GM19324 (cell line): ENCODE results near the gene ARF6.
"Not testable (repeated sequence)": the region's sequence is repeated elsewhere in the genome, so short reads cannot be mapped to it uniquely, and the experiment has no call there.

Experiments
- ATAC-seq: cut with Tn5 transposase; IDR thresholded peaks from one replicate; pipeline ENCODE4 v1.9.1; 2021; ENCODE audit warnings: mild to moderate bottlenecking, moderate library complexity; ENCODE audit not compliant: unreplicated experiment, low FRiP score

Gene ARF6

GRCh38 chr14:49892636-49893308, at the start of gene ARF6:
Gene ARF6, plus strand, starts transcription at chr14:49893082. Its CDS starts 655 bp downstream, at chr14:49893737.
- ATAC-seq, result peak; percentile 89

GRCh38 chr14:49849213-49849847, 43.6 kb upstream of the ARF6 start:
- ATAC-seq, result no peak

- no peak for ATAC-seq
Measured at GRCh38 chr14:49851813-49852212, 41.1 kb upstream of the ARF6 start.

- peak; percentile 88 for ATAC-seq
Measured at GRCh38 chr14:49852301-49853157, 40.4 kb upstream of the ARF6 start, which contains the start of gene NEMF. Gene NEMF, minus strand, starts transcription at chr14:49852788. Its CDS starts 35 bp downstream, at chr14:49852753.

- ATAC-seq, result peak; percentile 16
Measured at GRCh38 chr14:49853158-49853477, 39.8 kb upstream of the ARF6 start.

GRCh38 chr14:49853572-49854375, 39.1 kb upstream of the ARF6 start:
- no peak for ATAC-seq

GRCh38 chr14:49857427-49858003, 35.4 kb upstream of the ARF6 start:
- ATAC-seq, result no peak

- no peak for ATAC-seq
Measured at GRCh38 chr14:49858383-49858782, 34.5 kb upstream of the ARF6 start.

- no peak for ATAC-seq
Measured at GRCh38 chr14:49860988-49861698, 31.7 kb upstream of the ARF6 start.

- no peak for ATAC-seq
Measured at GRCh38 chr14:49861699-49862088, 31.2 kb upstream of the ARF6 start.

GRCh38 chr14:49862089-49862673, 30.7 kb upstream of the ARF6 start:
- peak; percentile 32 for ATAC-seq

GRCh38 chr14:49863487-49864281, 29.2 kb upstream of the ARF6 start:
- no peak for ATAC-seq

GRCh38 chr14:49865431-49865859, 27.4 kb upstream of the ARF6 start:
- ATAC-seq, result no peak

- peak; percentile 86 for ATAC-seq
Measured at GRCh38 chr14:49867831-49868719, 24.8 kb upstream of the ARF6 start.

GRCh38 chr14:49868720-49869114, 24.2 kb upstream of the ARF6 start:
- ATAC-seq, result no peak

- ATAC-seq, result no peak
Measured at GRCh38 chr14:49870908-49871307, 22.0 kb upstream of the ARF6 start.

GRCh38 chr14:49873548-49873947, 19.3 kb upstream of the ARF6 start:
- not testable (repeated sequence) for ATAC-seq
